ENCODE results near the gene PVALEF.

GRCh38 chr17:81156866-81157805 is 8.2 kb upstream of the PVALEF start:
- no peak for TF ChIP-seq CTCF (IDR thresholded peaks at IDR 0.05)
- no peak for TF ChIP-seq POLR2A (IDR thresholded peaks at IDR 0.05)

Measured in uterus (tissue), 2 donors.